ENCODE measurements around the gene C9orf152.

Gene C9orf152

DNA sequence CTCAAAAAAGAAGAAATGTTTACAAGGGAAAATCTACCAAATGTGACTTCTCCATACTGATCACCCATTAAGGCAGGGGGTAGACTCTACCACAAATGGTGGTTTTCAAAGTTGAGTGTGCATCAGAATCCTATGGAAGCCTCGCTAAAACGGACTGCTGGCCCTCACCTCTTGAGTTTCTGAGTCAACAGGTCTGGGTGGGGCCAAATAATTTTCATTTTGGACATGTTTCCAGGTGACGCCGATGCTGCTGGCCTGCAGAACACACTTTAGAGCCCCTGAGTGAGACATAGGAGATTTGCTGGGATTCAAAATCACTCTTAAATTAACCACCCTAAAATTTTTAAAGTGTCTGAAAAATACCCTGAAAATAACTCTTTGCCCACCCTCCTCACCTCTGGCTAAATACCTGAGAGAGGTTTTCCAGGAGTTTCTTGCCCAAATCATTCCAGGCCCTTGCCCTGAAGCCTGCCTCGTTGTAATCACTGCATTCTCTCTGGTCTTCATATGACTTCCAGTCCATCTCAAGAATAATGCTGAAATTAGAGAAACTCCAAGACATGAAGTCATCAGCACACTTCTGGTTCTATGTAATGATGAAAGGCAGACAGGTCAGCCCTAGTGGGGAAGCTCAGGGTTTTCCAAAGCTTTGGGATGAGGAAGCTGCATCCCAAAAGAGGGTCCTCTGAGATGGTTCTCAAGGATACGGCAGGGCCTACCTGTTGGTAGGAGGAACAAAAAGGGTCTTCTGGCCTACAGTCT, 18.2 kb downstream of the C9orf152 start:
- no peak overlapping the region for H3K4me2 ChIP-seq (ENCODE audit: low read length)
- no peak overlapping the region for H3K18ac ChIP-seq (ENCODE audit: low read length)
- H4K8ac ChIP-seq (ENCODE audit: low read depth, low read length) = no peak overlapping the region

DNA sequence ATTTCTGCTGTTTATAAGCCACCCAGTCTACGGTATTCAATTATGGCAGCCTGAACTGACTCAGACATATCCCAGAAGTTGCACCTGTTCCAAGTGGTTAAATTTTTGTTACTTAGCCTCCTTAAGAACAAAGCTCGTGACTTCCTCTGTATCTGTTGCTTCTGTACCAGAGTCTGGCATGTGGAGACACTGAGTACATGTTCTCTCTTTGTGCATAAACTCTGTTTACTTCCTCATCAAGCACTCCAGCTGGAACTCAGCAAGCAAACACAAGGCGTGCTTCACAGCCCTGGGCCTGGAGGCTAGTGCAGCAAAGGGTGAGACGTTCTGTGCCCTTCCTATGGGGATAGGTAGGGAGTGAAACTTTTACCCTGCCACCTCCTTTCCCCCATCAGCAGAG, 19.0 kb downstream of the C9orf152 start:
- Histone ChIP-seq H3K4me2 (ENCODE audit: low read length) (no peak overlapping the region), H3K18ac (ENCODE audit: low read length) (no peak overlapping the region), H3K4ac (ENCODE audit: low read depth, low read length) (no peak overlapping the region), H3K79me2 (ENCODE audit: control insufficient read depth, insufficient read depth, low read length) (no peaks in the 10 kb centered on the region), H2BK120ac (ENCODE audit: low read depth, low read length) (no peak overlapping the region), H2BK5ac (ENCODE audit: low read length) (no peak overlapping the region), H2BK15ac (replicated peaks; ENCODE audit: low read depth) (no peak overlapping the region), H3K79me1 (ENCODE audit: low read length) (no peaks in the 10 kb centered on the region), H3K27me3 (ENCODE audit: insufficient read depth, low read length, poor library complexity) (no peaks in the 10 kb centered on the region), H3K36me3 (ENCODE audit: control insufficient read depth, insufficient read depth, low read length) (no peaks in the 10 kb centered on the region), H3K23ac (ENCODE audit: low read length) (no peak overlapping the region), H3K56ac (ENCODE audit: low read length) (no peak overlapping the region), H2AK5ac (ENCODE audit: low read length) (no peak overlapping the region), H4K5ac (ENCODE audit: low read length) (no peak overlapping the region), H3K9ac (ENCODE audit: low read length) (no peak overlapping the region), H3K4me3 (ENCODE audit: low read length) (no peak overlapping the region), H3K4me1 (ENCODE audit: control insufficient read depth, low read depth, low read length) (no peaks in the 10 kb centered on the region), H4K8ac (ENCODE audit: low read depth, low read length) (no peak overlapping the region), H3K27ac (ENCODE audit: low read depth, low read length) (no peak overlapping the region)
- DNase-seq = no peak
- WGBS (ENCODE audit: extremely low coverage, insufficient coverage, low lambda C conversion rate) = no CpG with 5 or more reads among the region's 4 CpGs

More for the DNA sequence above, 18.2 kb downstream of the C9orf152 start:
- H2AK5ac ChIP-seq (ENCODE audit: low read length) = no peak overlapping the region
- H3K9ac ChIP-seq (ENCODE audit: low read length) = no peak overlapping the region
- no CpG with 5 or more reads among the region's 6 CpGs for WGBS (ENCODE audit: extremely low coverage, insufficient coverage, low lambda C conversion rate)
- H3K4ac ChIP-seq (ENCODE audit: low read depth, low read length) = no peak overlapping the region
- H3K27ac ChIP-seq (ENCODE audit: low read depth, low read length) = no peak overlapping the region
- H2BK15ac ChIP-seq (replicated peaks; ENCODE audit: low read depth) = no peak overlapping the region
- no peak overlapping the region for H2BK120ac ChIP-seq (ENCODE audit: low read depth, low read length)
- DNase-seq = no peak
- no peaks in the 10 kb centered on the region for H3K79me2 ChIP-seq (ENCODE audit: control insufficient read depth, insufficient read depth, low read length)
- no peak overlapping the region for H3K23ac ChIP-seq (ENCODE audit: low read length)
- no peaks in the 10 kb centered on the region for H3K36me3 ChIP-seq (ENCODE audit: control insufficient read depth, insufficient read depth, low read length)
- no peaks in the 10 kb centered on the region for H3K4me1 ChIP-seq (ENCODE audit: control insufficient read depth, low read depth, low read length)
- no peaks in the 10 kb centered on the region for H3K27me3 ChIP-seq (ENCODE audit: insufficient read depth, low read length, poor library complexity)
- H2BK5ac ChIP-seq (ENCODE audit: low read length) = no peak overlapping the region
- no peak overlapping the region for H3K56ac ChIP-seq (ENCODE audit: low read length)
- H3K79me1 ChIP-seq (ENCODE audit: low read length) = no peaks in the 10 kb centered on the region
- H3K4me3 ChIP-seq (ENCODE audit: low read length) = no peak overlapping the region
- no peak overlapping the region for H4K5ac ChIP-seq (ENCODE audit: low read length)

DNA sequence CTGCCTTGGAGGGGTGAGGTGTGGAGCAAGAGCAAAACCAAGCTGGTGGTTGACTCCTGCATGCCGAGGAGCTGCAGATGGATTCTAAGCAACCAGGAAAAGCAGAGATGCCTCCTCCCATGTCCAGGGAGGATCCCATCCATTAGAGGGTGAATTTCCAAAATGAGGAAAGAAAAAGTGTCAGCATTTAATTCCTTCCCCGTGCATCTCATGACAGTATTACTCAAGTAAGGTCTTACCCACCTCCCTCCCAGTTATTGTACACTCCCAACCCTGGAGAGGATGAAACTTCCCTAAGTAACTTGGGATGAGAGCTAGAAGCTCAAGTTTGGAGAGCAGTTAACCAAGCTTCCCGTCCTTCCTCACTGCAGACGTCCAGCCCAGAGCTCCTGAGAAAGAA, 19.9 kb downstream of the C9orf152 start:
- Histone ChIP-seq H3K18ac (ENCODE audit: low read length) (no peak overlapping the region), H2BK120ac (ENCODE audit: low read depth, low read length) (no peak overlapping the region), H3K27ac (ENCODE audit: low read depth, low read length) (no peak overlapping the region), H2BK15ac (replicated peaks; ENCODE audit: low read depth) (no peak overlapping the region), H3K56ac (ENCODE audit: low read length) (no peak overlapping the region), H3K9ac (ENCODE audit: low read length) (no peak overlapping the region), H4K5ac (ENCODE audit: low read length) (no peak overlapping the region), H2AK5ac (ENCODE audit: low read length) (no peak overlapping the region), H3K27me3 (ENCODE audit: insufficient read depth, low read length, poor library complexity) (no peaks in the 10 kb centered on the region), H2BK5ac (ENCODE audit: low read length) (no peak overlapping the region), H4K8ac (ENCODE audit: low read depth, low read length) (no peak overlapping the region), H3K79me2 (ENCODE audit: control insufficient read depth, insufficient read depth, low read length) (no peaks in the 10 kb centered on the region), H3K23ac (ENCODE audit: low read length) (no peak overlapping the region), H3K4me1 (ENCODE audit: control insufficient read depth, low read depth, low read length) (no peaks in the 10 kb centered on the region), H3K79me1 (ENCODE audit: low read length) (no peaks in the 10 kb centered on the region), H3K4me2 (ENCODE audit: low read length) (no peak overlapping the region), H3K4ac (ENCODE audit: low read depth, low read length) (no peak overlapping the region), H3K4me3 (ENCODE audit: low read length) (no peak overlapping the region), H3K36me3 (ENCODE audit: control insufficient read depth, insufficient read depth, low read length) (no peaks in the 10 kb centered on the region)
- DNase-seq = no peak
- WGBS (ENCODE audit: extremely low coverage, insufficient coverage, low lambda C conversion rate) = no CpG with 5 or more reads among the region's 4 CpGs

DNA sequence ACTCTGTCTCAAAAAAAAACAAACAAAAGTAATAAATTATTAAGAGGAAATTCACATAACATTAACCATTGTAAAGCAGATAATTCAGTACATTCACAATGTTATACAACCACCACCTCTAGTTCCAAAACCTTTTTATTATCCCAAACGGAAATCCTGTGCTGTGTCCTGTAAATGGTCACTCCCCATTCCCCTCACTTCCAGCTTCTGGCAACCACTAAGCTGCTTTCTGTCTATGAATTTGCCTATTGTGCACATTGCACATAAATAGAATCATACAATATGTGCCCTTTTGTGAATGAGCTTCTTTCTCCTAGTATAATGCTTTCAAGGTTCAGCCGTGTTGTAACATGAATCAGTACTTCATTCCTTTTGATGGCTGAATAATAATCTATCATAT, 20.8 kb downstream of the C9orf152 start:
- H2AK5ac ChIP-seq (ENCODE audit: low read length) = no peak overlapping the region
- no CpG with 5 or more reads among the region's 2 CpGs for WGBS (ENCODE audit: extremely low coverage, insufficient coverage, low lambda C conversion rate)
- no peak overlapping the region for H4K5ac ChIP-seq (ENCODE audit: low read length)
- no peak overlapping the region for H3K9ac ChIP-seq (ENCODE audit: low read length)
- no peaks in the 10 kb centered on the region for H3K36me3 ChIP-seq (ENCODE audit: control insufficient read depth, insufficient read depth, low read length)
- H3K4ac ChIP-seq (ENCODE audit: low read depth, low read length) = no peak overlapping the region
- no peaks in the 10 kb centered on the region for H3K79me1 ChIP-seq (ENCODE audit: low read length)
- no peak overlapping the region for H2BK120ac ChIP-seq (ENCODE audit: low read depth, low read length)
- H3K56ac ChIP-seq (ENCODE audit: low read length) = no peak overlapping the region
- H3K18ac ChIP-seq (ENCODE audit: low read length) = no peak overlapping the region
- H2BK15ac ChIP-seq (replicated peaks; ENCODE audit: low read depth) = no peak overlapping the region
- H3K4me3 ChIP-seq (ENCODE audit: low read length) = no peak overlapping the region
- H2BK5ac ChIP-seq (ENCODE audit: low read length) = no peak overlapping the region
- no peaks in the 10 kb centered on the region for H3K27me3 ChIP-seq (ENCODE audit: insufficient read depth, low read length, poor library complexity)
- H3K4me1 ChIP-seq (ENCODE audit: control insufficient read depth, low read depth, low read length) = no peaks in the 10 kb centered on the region
- no peak overlapping the region for H4K8ac ChIP-seq (ENCODE audit: low read depth, low read length)
- no peaks in the 10 kb centered on the region for H3K79me2 ChIP-seq (ENCODE audit: control insufficient read depth, insufficient read depth, low read length)
- DNase-seq = no peak
- H3K27ac ChIP-seq (ENCODE audit: low read depth, low read length) = no peak overlapping the region
- no peak overlapping the region for H3K23ac ChIP-seq (ENCODE audit: low read length)
- no peak overlapping the region for H3K4me2 ChIP-seq (ENCODE audit: low read length)

DNA sequence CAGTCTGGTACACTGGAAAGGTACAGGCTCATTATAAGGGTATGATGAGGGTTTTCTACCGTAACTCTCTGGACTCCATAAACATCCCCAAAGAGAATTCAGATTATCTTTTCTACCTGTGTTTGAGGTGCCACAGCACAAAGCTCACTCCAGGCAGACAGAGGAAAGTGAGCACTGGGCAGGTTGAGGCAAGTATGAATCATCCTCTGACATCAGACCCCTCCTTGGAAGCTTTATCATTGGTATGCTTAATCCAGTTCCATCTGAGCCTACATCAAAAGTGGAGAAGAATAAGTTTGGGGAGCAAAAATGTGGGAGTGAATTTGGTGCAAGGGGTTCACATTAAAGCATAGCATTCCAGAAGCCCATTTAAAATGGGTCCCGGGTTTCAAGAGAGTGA, 21.7 kb downstream of the C9orf152 start:
- Histone ChIP-seq H3K79me1 (ENCODE audit: low read length) (no peaks in the 10 kb centered on the region), H3K4me2 (ENCODE audit: low read length) (no peak overlapping the region), H3K23ac (ENCODE audit: low read length) (no peak overlapping the region), H3K9ac (ENCODE audit: low read length) (no peak overlapping the region), H2BK15ac (replicated peaks; ENCODE audit: low read depth) (no peak overlapping the region), H3K4me3 (ENCODE audit: low read length) (no peak overlapping the region), H2BK120ac (ENCODE audit: low read depth, low read length) (no peak overlapping the region), H4K8ac (ENCODE audit: low read depth, low read length) (no peak overlapping the region), H3K4me1 (ENCODE audit: control insufficient read depth, low read depth, low read length) (no peaks in the 10 kb centered on the region), H3K56ac (ENCODE audit: low read length) (no peak overlapping the region), H3K27me3 (ENCODE audit: insufficient read depth, low read length, poor library complexity) (no peaks in the 10 kb centered on the region), H2BK5ac (ENCODE audit: low read length) (no peak overlapping the region), H3K4ac (ENCODE audit: low read depth, low read length) (no peak overlapping the region), H4K5ac (ENCODE audit: low read length) (no peak overlapping the region), H2AK5ac (ENCODE audit: low read length) (no peak overlapping the region), H3K36me3 (ENCODE audit: control insufficient read depth, insufficient read depth, low read length) (no peaks in the 10 kb centered on the region), H3K27ac (ENCODE audit: low read depth, low read length) (no peak overlapping the region), H3K79me2 (ENCODE audit: control insufficient read depth, insufficient read depth, low read length) (no peaks in the 10 kb centered on the region), H3K18ac (ENCODE audit: low read length) (no peak overlapping the region)
- no peak for DNase-seq
- WGBS (ENCODE audit: extremely low coverage, insufficient coverage, low lambda C conversion rate) = no CpG with 5 or more reads among the region's 2 CpGs

DNA sequence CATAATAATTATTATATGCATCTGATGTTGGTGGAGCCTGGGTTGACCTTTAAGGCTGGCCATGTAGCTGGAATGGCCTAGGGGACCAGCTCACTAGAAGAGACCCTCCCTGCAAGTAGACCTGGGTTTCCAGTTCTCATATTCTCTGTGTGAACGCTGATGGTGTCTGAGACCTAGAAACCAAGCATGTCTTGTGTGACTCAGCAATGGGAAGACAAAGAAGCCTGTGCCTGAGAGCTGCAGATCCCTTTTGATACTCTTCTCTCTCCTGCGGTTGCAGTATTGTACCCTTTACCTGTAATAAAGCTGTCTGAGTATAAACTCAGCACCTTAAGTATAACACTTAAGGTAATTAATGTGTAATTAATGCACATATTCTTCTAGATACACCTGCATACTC, 22.2 kb downstream of the C9orf152 start:
- Histone ChIP-seq H4K8ac (ENCODE audit: low read depth, low read length) (no peak overlapping the region), H3K18ac (ENCODE audit: low read length) (no peak overlapping the region), H3K56ac (ENCODE audit: low read length) (no peak overlapping the region), H3K79me2 (ENCODE audit: control insufficient read depth, insufficient read depth, low read length) (no peaks in the 10 kb centered on the region), H3K4me1 (ENCODE audit: control insufficient read depth, low read depth, low read length) (no peaks in the 10 kb centered on the region), H4K5ac (ENCODE audit: low read length) (no peak overlapping the region), H2BK5ac (ENCODE audit: low read length) (no peak overlapping the region), H3K9ac (ENCODE audit: low read length) (no peak overlapping the region), H3K27ac (ENCODE audit: low read depth, low read length) (no peak overlapping the region), H3K27me3 (ENCODE audit: insufficient read depth, low read length, poor library complexity) (no peaks in the 10 kb centered on the region), H2AK5ac (ENCODE audit: low read length) (no peak overlapping the region), H3K23ac (ENCODE audit: low read length) (no peak overlapping the region), H3K4me3 (ENCODE audit: low read length) (no peak overlapping the region), H3K4ac (ENCODE audit: low read depth, low read length) (no peak overlapping the region), H2BK15ac (replicated peaks; ENCODE audit: low read depth) (no peak overlapping the region), H3K36me3 (ENCODE audit: control insufficient read depth, insufficient read depth, low read length) (no peaks in the 10 kb centered on the region), H2BK120ac (ENCODE audit: low read depth, low read length) (no peak overlapping the region), H3K4me2 (ENCODE audit: low read length) (no peak overlapping the region), H3K79me1 (ENCODE audit: low read length) (no peaks in the 10 kb centered on the region)
- WGBS (ENCODE audit: extremely low coverage, insufficient coverage, low lambda C conversion rate) = no CpG with 5 or more reads among the region's 2 CpGs
- no peak for DNase-seq

Data from mesendoderm (in vitro differentiated cells).